ENCODE data around the gene PSIP1.

- TF ChIP-seq, protein P1, sequence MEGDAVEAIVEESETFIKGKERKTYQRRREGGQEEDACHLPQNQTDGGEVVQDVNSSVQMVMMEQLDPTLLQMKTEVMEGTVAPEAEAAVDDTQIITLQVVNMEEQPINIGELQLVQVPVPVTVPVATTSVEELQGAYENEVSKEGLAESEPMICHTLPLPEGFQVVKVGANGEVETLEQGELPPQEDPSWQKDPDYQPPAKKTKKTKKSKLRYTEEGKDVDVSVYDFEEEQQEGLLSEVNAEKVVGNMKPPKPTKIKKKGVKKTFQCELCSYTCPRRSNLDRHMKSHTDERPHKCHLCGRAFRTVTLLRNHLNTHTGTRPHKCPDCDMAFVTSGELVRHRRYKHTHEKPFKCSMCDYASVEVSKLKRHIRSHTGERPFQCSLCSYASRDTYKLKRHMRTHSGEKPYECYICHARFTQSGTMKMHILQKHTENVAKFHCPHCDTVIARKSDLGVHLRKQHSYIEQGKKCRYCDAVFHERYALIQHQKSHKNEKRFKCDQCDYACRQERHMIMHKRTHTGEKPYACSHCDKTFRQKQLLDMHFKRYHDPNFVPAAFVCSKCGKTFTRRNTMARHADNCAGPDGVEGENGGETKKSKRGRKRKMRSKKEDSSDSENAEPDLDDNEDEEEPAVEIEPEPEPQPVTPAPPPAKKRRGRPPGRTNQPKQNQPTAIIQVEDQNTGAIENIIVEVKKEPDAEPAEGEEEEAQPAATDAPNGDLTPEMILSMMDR (conservative IDR thresholded peaks at IDR 0.05): no peak
- TF ChIP-seq EZH2 (IDR thresholded peaks at IDR 0.05; ENCODE audit: low read depth): no peak
These were observed 34.7 kb downstream of the PSIP1 start for GRCh38 chr9:15475923-15476536.

Measured in PC-9 (cell line).